Measurements from ENCODE around the gene R3HCC1L.

GRCh38 chr10:98267069-98267893 lies 132.8 kb downstream of the R3HCC1L start:
- no peak for TF ChIP-seq EP300 (IDR thresholded peaks at IDR 0.05; ENCODE audit: low read depth)
- no peak for TF ChIP-seq POLR2A (IDR thresholded peaks at IDR 0.05)
